ENCODE data around the gene DAND5. TPM values are rescaled to one million over a fixed set of nuclear protein-coding genes. Genes with fewer than 3 reads are reported as not detected.

DAND5 gene
- polyA plus RNA-seq, 3 donors, result not detected

DNA sequence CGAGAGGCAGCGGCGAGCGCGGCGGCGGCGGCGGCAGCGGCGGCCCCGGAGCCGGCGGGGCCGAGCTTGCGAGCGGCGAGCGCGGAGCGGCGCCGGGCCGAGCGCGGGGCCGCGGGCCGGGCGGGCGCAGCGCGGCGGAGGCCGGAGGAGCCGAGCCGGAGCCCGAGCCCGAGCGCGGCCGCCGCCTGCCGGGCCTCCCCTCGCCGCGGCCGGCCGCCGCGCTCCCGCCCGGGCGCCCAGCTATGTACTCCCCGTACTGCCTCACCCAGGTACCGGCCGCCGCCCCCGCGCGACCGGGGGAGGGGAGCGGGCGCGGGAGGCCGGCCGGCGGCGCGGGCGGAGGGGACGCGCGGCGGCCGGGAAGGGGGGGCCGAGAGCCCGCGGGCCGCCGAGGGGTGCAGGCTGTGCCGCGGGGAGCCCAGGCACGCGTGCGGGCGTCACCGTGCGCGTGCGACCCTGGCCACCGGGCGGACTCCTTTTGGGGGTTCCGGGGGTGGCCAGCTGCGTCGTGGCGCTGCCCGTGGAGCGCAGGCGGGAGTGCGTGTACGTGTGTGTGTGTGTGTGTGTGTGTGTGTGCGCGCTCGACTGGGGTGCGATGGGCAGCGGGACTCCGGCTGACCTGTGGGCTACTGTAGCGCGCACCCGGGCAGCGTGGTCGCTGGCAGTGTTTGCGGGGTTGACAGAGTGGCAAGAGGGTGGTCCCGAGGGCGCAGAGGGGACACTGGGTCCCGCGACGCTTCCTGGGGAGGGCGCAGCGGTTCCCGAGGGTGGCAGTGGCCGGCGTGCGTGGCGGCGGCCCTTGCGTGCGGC is 26.4 kb downstream of the DAND5 start:
- H3K4me3 ChIP-seq (replicated peaks in 1 of 3; ENCODE audit: low read depth in 2 of 3, low read length in 3 of 3), result peak overlapping the region; percentile 61 to 75 (median 65)

DNA sequence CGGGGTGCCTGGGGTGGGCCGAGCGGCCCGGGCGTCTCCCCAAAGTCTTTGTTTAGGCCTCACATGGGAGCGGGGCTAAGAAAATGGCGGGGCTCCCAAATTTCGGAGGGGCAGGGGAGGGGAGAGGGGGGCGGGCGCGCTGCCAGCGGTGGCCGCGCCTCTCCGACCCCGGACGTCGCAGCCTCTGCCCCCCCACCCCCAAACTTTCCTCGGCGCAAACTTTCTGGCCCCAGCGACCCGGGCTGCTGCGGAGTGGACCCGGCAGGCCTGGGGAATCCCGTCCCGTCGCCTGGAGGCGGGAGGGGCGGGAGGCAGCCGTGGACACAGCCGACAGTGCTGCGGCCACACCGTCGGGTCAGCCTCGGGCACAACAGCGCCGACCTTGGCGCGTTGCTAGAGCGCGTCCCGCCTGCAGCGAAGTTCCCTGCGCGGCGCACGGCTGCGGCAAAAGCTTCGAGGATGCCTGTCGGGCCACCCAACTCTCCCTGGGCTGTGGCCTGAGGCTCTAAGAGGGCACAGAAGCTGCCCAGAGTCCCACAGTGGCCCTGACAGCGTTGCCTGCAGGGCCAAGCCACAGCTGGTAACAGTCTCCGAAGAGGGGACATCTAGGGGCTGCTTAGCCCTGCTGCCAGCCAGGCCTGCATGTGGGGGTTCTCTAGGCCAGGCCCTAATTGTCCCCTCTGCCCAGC is 27.2 kb downstream of the DAND5 start:
- Histone ChIP-seq H3K36me3 (replicated peaks in 1 of 2; ENCODE audit: control insufficient read depth in 1 of 2, insufficient read depth in 2 of 2, low read length in 2 of 2) (no peaks in the 10 kb centered on the region), H2AFZ (ENCODE audit: insufficient read depth, low read depth, low read length, poor library complexity, severe bottlenecking) (peak overlapping the region; percentile 59), H3K27ac (ENCODE audit: low read depth in 1 of 2, low read length in 2 of 2) (no peak overlapping the region), H3K79me2 (ENCODE audit: insufficient read depth, low read length) (no peaks in the 10 kb centered on the region), H3K9ac (ENCODE audit: insufficient read depth, low read length, poor library complexity, severe bottlenecking) (peak overlapping the region; percentile 56), H3K27me3 (ENCODE audit: control insufficient read depth in 2 of 2, insufficient read depth in 2 of 2, low read length in 2 of 2) (peaks cover 0 to 28% of the 10 kb centered on the region in 2 donors), H3K4me3 (replicated peaks in 1 of 3; ENCODE audit: low read depth in 2 of 3, low read length in 3 of 3) (peak overlapping the region; percentile 61 to 75 (median 65)), H3K9me3 (replicated peaks in 1 of 2; ENCODE audit: control insufficient read depth in 1 of 2, insufficient read depth in 1 of 2, low read length in 2 of 2) (no peaks in the 10 kb centered on the region), H4K20me1 (ENCODE audit: insufficient read depth, low read length) (peaks cover 10% of the 10 kb centered on the region), H3K4me2 (replicated peaks; ENCODE audit: extremely low read depth, low read length, poor library complexity, severe bottlenecking) (peak overlapping the region; percentile 88), H3K4me1 (ENCODE audit: control insufficient read depth in 1 of 2, insufficient read depth in 2 of 2, low read length in 2 of 2) (peaks cover 13 to 17% of the 10 kb centered on the region in 2 donors)
- Mint-ChIP-seq H3K36me3 (peaks cover 0 to 20% of the 10 kb centered on the region in 2 donors), H3K27ac (no peak overlapping the region), H3K27me3 (ENCODE audit: low read depth in 3 of 3) (peaks cover 30 to 45% (median 40%) of the 10 kb centered on the region in 3 donors), H3K9me3 (peaks cover 0 to 6% (median 2%) of the 10 kb centered on the region in 7 donors), H3K4me1 (peaks cover 11% of the 10 kb centered on the region), H3K4me3 (peak overlapping the region; percentile 67 to 99)
- 59% methylated on average over 35 of the region's 52 CpGs for WGBS (ENCODE audit: insufficient coverage)
- intact Hi-C loops (cut with micrococcal nuclease), result no loop called here
- TF ChIP-seq, protein P1, sequence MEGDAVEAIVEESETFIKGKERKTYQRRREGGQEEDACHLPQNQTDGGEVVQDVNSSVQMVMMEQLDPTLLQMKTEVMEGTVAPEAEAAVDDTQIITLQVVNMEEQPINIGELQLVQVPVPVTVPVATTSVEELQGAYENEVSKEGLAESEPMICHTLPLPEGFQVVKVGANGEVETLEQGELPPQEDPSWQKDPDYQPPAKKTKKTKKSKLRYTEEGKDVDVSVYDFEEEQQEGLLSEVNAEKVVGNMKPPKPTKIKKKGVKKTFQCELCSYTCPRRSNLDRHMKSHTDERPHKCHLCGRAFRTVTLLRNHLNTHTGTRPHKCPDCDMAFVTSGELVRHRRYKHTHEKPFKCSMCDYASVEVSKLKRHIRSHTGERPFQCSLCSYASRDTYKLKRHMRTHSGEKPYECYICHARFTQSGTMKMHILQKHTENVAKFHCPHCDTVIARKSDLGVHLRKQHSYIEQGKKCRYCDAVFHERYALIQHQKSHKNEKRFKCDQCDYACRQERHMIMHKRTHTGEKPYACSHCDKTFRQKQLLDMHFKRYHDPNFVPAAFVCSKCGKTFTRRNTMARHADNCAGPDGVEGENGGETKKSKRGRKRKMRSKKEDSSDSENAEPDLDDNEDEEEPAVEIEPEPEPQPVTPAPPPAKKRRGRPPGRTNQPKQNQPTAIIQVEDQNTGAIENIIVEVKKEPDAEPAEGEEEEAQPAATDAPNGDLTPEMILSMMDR (IDR thresholded peaks at IDR 0.05), result no peak
- no peak for DNase-seq

More for the DNA sequence above, 26.4 kb downstream of the DAND5 start:
- Mint-ChIP-seq H3K9me3 (peaks cover 0 to 6% (median 2%) of the 10 kb centered on the region in 7 donors), H3K4me1 (peaks cover 11% of the 10 kb centered on the region), H3K4me3 (peak overlapping the region; percentile 93 to 99), H3K27me3 (ENCODE audit: low read depth in 3 of 3) (peaks cover 30 to 45% (median 40%) of the 10 kb centered on the region in 3 donors), H3K27ac (peak overlapping the region in 2 of 7 donors; percentile 26 to 73), H3K36me3 (peaks cover 0 to 20% of the 10 kb centered on the region in 2 donors)
- H3K27me3 ChIP-seq (ENCODE audit: control insufficient read depth in 2 of 2, insufficient read depth in 2 of 2, low read length in 2 of 2), result peaks cover 0 to 28% of the 10 kb centered on the region in 2 donors
- no peaks in the 10 kb centered on the region for H3K9me3 ChIP-seq (replicated peaks in 1 of 2; ENCODE audit: control insufficient read depth in 1 of 2, insufficient read depth in 1 of 2, low read length in 2 of 2)
- no peak for DNase-seq
- peak overlapping the region; percentile 88 for H3K4me2 ChIP-seq (replicated peaks; ENCODE audit: extremely low read depth, low read length, poor library complexity, severe bottlenecking)
- no peaks in the 10 kb centered on the region for H3K36me3 ChIP-seq (replicated peaks in 1 of 2; ENCODE audit: control insufficient read depth in 1 of 2, insufficient read depth in 2 of 2, low read length in 2 of 2)
- peaks cover 10% of the 10 kb centered on the region for H4K20me1 ChIP-seq (ENCODE audit: insufficient read depth, low read length)
- peak overlapping the region; percentile 56 for H3K9ac ChIP-seq (ENCODE audit: insufficient read depth, low read length, poor library complexity, severe bottlenecking)
- under 1% methylated on average over 124 of the region's 129 CpGs for WGBS (ENCODE audit: insufficient coverage)
- TF ChIP-seq, protein P1 (IDR thresholded peaks at IDR 0.05), result no peak
- peaks cover 13 to 17% of the 10 kb centered on the region in 2 donors for H3K4me1 ChIP-seq (ENCODE audit: control insufficient read depth in 1 of 2, insufficient read depth in 2 of 2, low read length in 2 of 2)
- peak overlapping the region; percentile 59 for H2AFZ ChIP-seq (ENCODE audit: insufficient read depth, low read depth, low read length, poor library complexity, severe bottlenecking)
- intact Hi-C loops (cut with micrococcal nuclease), result no loop called here
- no peak overlapping the region for H3K27ac ChIP-seq (ENCODE audit: low read depth in 1 of 2, low read length in 2 of 2)
- no peaks in the 10 kb centered on the region for H3K79me2 ChIP-seq (ENCODE audit: insufficient read depth, low read length)

Data from CD14-positive monocyte (primary cell).